GM10248 (cell line): ENCODE data around the gene SETD1B.
"Not testable (repeated sequence)": the region's sequence is repeated elsewhere in the genome, so short reads cannot be mapped to it uniquely, and the experiment has no call there.

Experiments
- CTCF ChIA-PET: fragments of 300-600 bp; sonication (Branson Sonifier 250); formaldehyde crosslinking; extraction: SDS; loops from one replicate; lab custom pipeline; 2021; ENCODE audit warnings: antibody characterized with exemption; lab: Yijun Ruan, JAX
- POLR2A ChIA-PET: fragments of 350-650 bp; sonication (Branson Sonifier 250); formaldehyde crosslinking; extraction: SDS; loops from one replicate; lab custom pipeline; 2020; ENCODE audit warnings: antibody characterized with exemption; lab: Yijun Ruan, JAX
- DNase-seq: peaks from one replicate; pipeline ENCODE4 v3.0.0; 2012; ENCODE audit errors: extremely low spot score
- CTCF ChIP-seq: IDR thresholded peaks from 2 replicates; pipeline ENCODE4 v1.5.1; 2012; ENCODE audit warnings: mild to moderate bottlenecking, low read depth; ENCODE audit errors: extremely low read depth, missing control alignments, control extremely low read depth

The SETD1B gene

GRCh38 chr12:121849665-121850064 lies 45.9 kb downstream of the SETD1B start:
- ChIA-PET CTCF (no interaction called here), POLR2A (no interaction called here)
- no peak for DNase-seq
- TF ChIP-seq CTCF, result no peak

DNA sequence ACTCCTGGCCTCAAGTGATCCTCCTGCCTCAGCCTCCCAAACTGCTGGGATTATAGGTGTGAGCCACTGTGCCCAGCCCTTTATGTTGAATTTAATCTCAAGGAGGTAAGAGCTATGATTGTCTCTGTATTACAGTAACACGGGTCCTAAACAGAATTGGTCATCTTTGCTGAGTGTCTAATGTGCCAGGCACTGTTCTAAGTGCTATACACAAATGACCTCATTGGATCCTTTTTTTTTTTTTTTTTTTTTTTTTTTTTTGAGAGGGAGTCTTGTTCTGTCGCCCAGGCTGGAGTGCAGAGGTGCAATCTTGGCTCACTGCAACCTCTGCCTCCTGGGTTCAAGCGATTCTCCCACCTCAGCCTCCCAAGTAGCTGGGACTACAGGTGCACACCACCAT lies 48.6 kb downstream of the SETD1B start:
- CTCF ChIA-PET, result interaction anchor here (1.2 kb wide), 1 partner anchor 58 kb away, joined by 3 read pairs; no protein-coding TSS in a partner anchor
- DNase-seq, POLR2A ChIA-PET: not testable (repeated sequence)

GRCh38 chr12:121857322-121858246 lies 53.8 kb downstream of the SETD1B start:
- POLR2A ChIA-PET, result no interaction called here
- CTCF ChIA-PET, result interaction anchor here (2.2 kb wide), 1 partner anchor 63 kb away, joined by 4 read pairs; no protein-coding TSS in a partner anchor
- TF ChIP-seq CTCF, result no peak
- no peak for DNase-seq

- CTCF ChIA-PET, result interaction anchor here (2.2 kb wide), 1 partner anchor 64 kb away, joined by 4 read pairs; no protein-coding TSS in a partner anchor
- no peak for DNase-seq
- POLR2A ChIA-PET, result no interaction called here
- TF ChIP-seq CTCF, result no peak
Observed at GRCh38 chr12:121858318-121858661, 54.5 kb downstream of the SETD1B start.

GRCh38 chr12:121858662-121859572 lies 55.1 kb downstream of the SETD1B start, which contains the start of gene HPD:
HPD (minus strand) TSS chr12:121858859; CDS start chr12:121858823, 36 bp downstream.
- ChIA-PET POLR2A (no interaction called here), CTCF (interaction anchor here (2.2 kb wide), 1 partner anchor 64 kb away, joined by 4 read pairs; no protein-coding TSS in a partner anchor)
- no peak for DNase-seq
- TF ChIP-seq CTCF, result no peak

GRCh38 chr12:121860257-121860656 lies 56.4 kb downstream of the SETD1B start:
- POLR2A ChIA-PET, result interaction anchor here (1.2 kb wide), 1 partner anchor 28 kb away, joined by 4 read pairs; the partner anchor contains the start of gene PSMD9
- CTCF ChIA-PET, result no interaction called here

GRCh38 chr12:121860699-121861098 lies 56.9 kb downstream of the SETD1B start:
- CTCF ChIA-PET, DNase-seq: not testable (repeated sequence)
- POLR2A ChIA-PET, result interaction anchor here (1.2 kb wide), 1 partner anchor 28 kb away, joined by 4 read pairs; the partner anchor contains the start of gene PSMD9

More at GRCh38 chr12:121860257-121860656, 56.4 kb downstream of the SETD1B start:
- no peak for TF ChIP-seq CTCF
- no peak for DNase-seq
